H1 (cell line): ENCODE results near the gene HS1BP3. TPM values are rescaled to one million over a fixed set of nuclear protein-coding genes. Genes with fewer than 3 reads are reported as not detected.

Experiments
- CTCF ChIA-PET: fragments of 300-600 bp; sonication (Branson Sonifier 250); formaldehyde crosslinking; loops from one replicate; lab custom pipeline; 2021; ENCODE audit not compliant: partially characterized antibody; lab: Charles Lee
- POLR2A ChIA-PET: fragments of 300-600 bp; sonication (Branson Sonifier 250); formaldehyde crosslinking; loops from one replicate; lab custom pipeline; 2021; ENCODE audit warnings: inconsistent platforms; ENCODE audit not compliant: partially characterized antibody; lab: Charles Lee
- DNase-seq, 2 experiments: peaks; one replicate each; pipeline versions ENCODE4 v3.0.0 to v3.0.0-alpha.2; 2010 to 2022; ENCODE audit warnings: low spot score in 2 of 2, low read depth in 1 of 2, mixed read lengths in 1 of 2
- FAIRE-seq: peaks from 2 replicates; lab custom pipeline; 2011; peaks lifted over from hg19 to GRCh38; lab: Jason Lieb, UNC
- H2AFZ ChIP-seq: 2 replicates; pipeline ENCODE4 v1.8.1; 2012; ENCODE audit warnings: low read length, inconsistent platforms
- H2AK5ac ChIP-seq: 2 replicates; pipeline ENCODE4 v1.6.1; 2013; ENCODE audit warnings: low read depth, low read length
- H2BK120ac ChIP-seq: replicated peaks from 2 replicates; pipeline ENCODE3; 2013; ENCODE audit warnings: low read depth, low read length, inconsistent platforms
- H2BK12ac ChIP-seq: 2 replicates; pipeline ENCODE4 v1.6.1; 2013; ENCODE audit warnings: low read depth, low read length
- H2BK15ac ChIP-seq: 2 replicates; pipeline ENCODE4 v1.6.1; 2013; ENCODE audit warnings: low read length
- H2BK20ac ChIP-seq: 2 replicates; pipeline ENCODE4 v1.6.1; 2013; ENCODE audit warnings: low read length
- H2BK5ac ChIP-seq: 2 replicates; pipeline ENCODE4 v1.6.1; 2013; ENCODE audit warnings: low read depth, low read length
- H3K14ac ChIP-seq: 2 replicates; pipeline ENCODE4 v1.6.1; 2013; ENCODE audit warnings: inconsistent platforms; ENCODE audit not compliant: insufficient read length
- H3K18ac ChIP-seq: 2 replicates; pipeline ENCODE4 v1.6.1; 2013; ENCODE audit warnings: low read length; ENCODE audit errors: extremely low read depth
- H3K23ac ChIP-seq: 2 replicates; pipeline ENCODE4 v1.6.1; 2013; ENCODE audit warnings: inconsistent platforms; ENCODE audit not compliant: insufficient read length
- H3K23me2 ChIP-seq: 2 replicates; pipeline ENCODE4 v1.6.1; 2013; ENCODE audit warnings: low read depth, low read length
- H3K27ac ChIP-seq: 2 replicates; pipeline ENCODE4 v1.6.1; 2011; ENCODE audit warnings: low read depth, low read length, inconsistent platforms
- H3K27me3 ChIP-seq, 4 experiments: replicated peaks in 1 of 4; 1 replicate in 1 of 4; 2 replicates in 3 of 4; pipeline versions ENCODE4 v1.6.1 to v1.8.1; 2011 to 2013; ENCODE audit warnings: low read length in 3 of 4, mild to moderate bottlenecking in 3 of 4, inconsistent platforms in 2 of 4, mixed read lengths in 2 of 4, moderate library complexity in 1 of 4; ENCODE audit not compliant: control insufficient read depth in 3 of 4, insufficient read depth in 3 of 4; ENCODE audit errors: extremely low read depth in 1 of 4
- H3K36me3 ChIP-seq, 4 experiments: 2 replicates each; pipeline versions ENCODE4 v1.6.1 to v1.8.1; 2011 to 2013; ENCODE audit warnings: mild to moderate bottlenecking in 4 of 4, low read length in 3 of 4, moderate library complexity in 2 of 4, control low read depth in 1 of 4, inconsistent platforms in 1 of 4; ENCODE audit not compliant: insufficient read depth in 4 of 4, control insufficient read depth in 2 of 4
- H3K4ac ChIP-seq: replicated peaks from 2 replicates; pipeline ENCODE3; 2013; ENCODE audit warnings: low read length, low read depth, mixed read lengths, inconsistent platforms; ENCODE audit not compliant: insufficient read length
- H3K4me1 ChIP-seq, 4 experiments: replicated peaks in 1 of 4; 1 replicate in 1 of 4; 2 replicates in 3 of 4; pipeline versions ENCODE4 v1.6.1 to v1.8.1; 2011 to 2013; ENCODE audit warnings: low read length in 3 of 4, inconsistent platforms in 2 of 4, mixed read lengths in 1 of 4; ENCODE audit not compliant: insufficient read depth in 4 of 4, control insufficient read depth in 3 of 4
- H3K4me2 ChIP-seq, 2 experiments: 2 replicates each; pipeline versions ENCODE4 v1.6.1 to v1.8.1; 2011 to 2013; ENCODE audit warnings: low read depth in 2 of 2, low read length in 2 of 2, control low read depth in 1 of 2, inconsistent platforms in 1 of 2, mild to moderate bottlenecking in 1 of 2; ENCODE audit not compliant: insufficient read depth in 1 of 2
- H3K4me3 ChIP-seq, 4 experiments: fragments of 200-600, 300-600 bp in 1 of 4; sonication (generic), shearing (Covaris generic), sonication (Bioruptor Twin) in 1 of 4; 2 replicates each; pipeline versions ENCODE4 v1.5.1 to v1.8.1; 2011 to 2016; ENCODE audit warnings: low read length in 4 of 4, low read depth in 3 of 4, control low read depth in 2 of 4, inconsistent platforms in 2 of 4, mild to moderate bottlenecking in 2 of 4, mixed read lengths in 1 of 4, moderate library complexity in 1 of 4; ENCODE audit not compliant: insufficient read depth in 2 of 4; ENCODE audit errors: extremely low read depth in 1 of 4
- H3K56ac ChIP-seq: replicated peaks from 2 replicates; pipeline ENCODE3; 2013; ENCODE audit warnings: low read depth, mild to moderate bottlenecking, mixed read lengths, low read length, inconsistent platforms; ENCODE audit not compliant: insufficient read length
- H3K79me1 ChIP-seq: 2 replicates; pipeline ENCODE4 v1.6.1; 2013; ENCODE audit warnings: low read depth, low read length, control low read depth
- H3K79me2 ChIP-seq, 2 experiments: 2 replicates each; pipeline versions ENCODE4 v1.6.1 to v1.8.1; 2012 to 2013; ENCODE audit warnings: low read length in 2 of 2, mild to moderate bottlenecking in 2 of 2, inconsistent platforms in 1 of 2; ENCODE audit not compliant: insufficient read depth in 2 of 2, control insufficient read depth in 1 of 2
- H3K9ac ChIP-seq, 4 experiments: replicated peaks in 1 of 4; 1 replicate in 1 of 4; 2 replicates in 3 of 4; pipeline versions ENCODE4 v1.6.1 to v1.8.1; 2011 to 2013; ENCODE audit warnings: low read depth in 3 of 4, low read length in 3 of 4, control low read depth in 2 of 4, mild to moderate bottlenecking in 2 of 4, moderate library complexity in 2 of 4, inconsistent platforms in 1 of 4; ENCODE audit errors: extremely low read depth in 1 of 4
- H3K9me3 ChIP-seq, 2 experiments: 2 replicates each; pipeline versions ENCODE4 v1.6.1 to v1.8.1; 2012 to 2013; ENCODE audit warnings: mild to moderate bottlenecking in 2 of 2, moderate library complexity in 2 of 2, control low read depth in 1 of 2, inconsistent platforms in 1 of 2, low read depth in 1 of 2, low read length in 1 of 2, mixed read lengths in 1 of 2; ENCODE audit not compliant: insufficient read depth in 2 of 2
- H4K20me1 ChIP-seq, 2 experiments: replicated peaks in 1 of 2; 2 replicates each; pipeline versions ENCODE3 to v1.8.1; 2011 to 2013; ENCODE audit warnings: inconsistent platforms in 2 of 2, low read length in 2 of 2, mild to moderate bottlenecking in 1 of 2; ENCODE audit not compliant: insufficient read depth in 2 of 2, control insufficient read depth in 1 of 2
- H4K5ac ChIP-seq: 2 replicates; pipeline ENCODE4 v1.6.1; 2013; ENCODE audit warnings: low read length, low read depth, mixed read lengths, inconsistent platforms; ENCODE audit not compliant: insufficient read length
- H4K8ac ChIP-seq: 2 replicates; pipeline ENCODE4 v1.8.0; 2013; ENCODE audit warnings: mild to moderate bottlenecking, moderate library complexity, low read length, inconsistent platforms; ENCODE audit not compliant: insufficient read depth; ENCODE audit errors: extremely low read depth
- H4K91ac ChIP-seq: replicated peaks from 2 replicates; pipeline ENCODE3; 2013; ENCODE audit warnings: low read length, mixed read lengths, inconsistent platforms; ENCODE audit not compliant: insufficient read length
- ATF3 ChIP-seq: IDR thresholded peaks from 2 replicates; pipeline ENCODE4 v1.6.1; 2011; ENCODE audit warnings: low read depth, mild to moderate bottlenecking, low read length; ENCODE audit not compliant: insufficient read depth
- BCL11A ChIP-seq, 2 experiments: IDR thresholded peaks; one replicate each; pipeline ENCODE4 v1.6.1; 2011; ENCODE audit warnings: low read depth in 2 of 2, low read length in 2 of 2, mild to moderate bottlenecking in 2 of 2
- BRCA1 ChIP-seq: IDR thresholded peaks from 2 replicates; pipeline ENCODE4 v1.6.1; 2012; ENCODE audit warnings: low read depth, low read length, improper control_type of control experiment
- CHD1 ChIP-seq: IDR thresholded peaks from 2 replicates; pipeline ENCODE4 v1.6.1; 2012; ENCODE audit warnings: low read depth, low read length, improper control_type of control experiment
- CTBP2 ChIP-seq: IDR thresholded peaks from 2 replicates; pipeline ENCODE4 v1.7.0; 2011; ENCODE audit warnings: borderline replicate concordance, mild to moderate bottlenecking, moderate library complexity, mixed read lengths, low read length; ENCODE audit not compliant: insufficient read depth, insufficient read length
- GTF2F1 ChIP-seq: IDR thresholded peaks from 2 replicates; pipeline ENCODE4 v1.6.1; 2012; ENCODE audit warnings: low read depth, low read length, improper control_type of control experiment, borderline replicate concordance
- SIN3A ChIP-seq, 2 experiments: IDR thresholded peaks in 1 of 2; conservative IDR thresholded peaks in 1 of 2; 2 replicates each; pipeline ENCODE4 v1.6.1; 2011 to 2012; ENCODE audit warnings: low read length in 2 of 2, improper control_type of control experiment in 1 of 2, low read depth in 1 of 2, mild to moderate bottlenecking in 1 of 2
- SP1 ChIP-seq: IDR thresholded peaks from 2 replicates; pipeline ENCODE4 v1.6.1; 2011; ENCODE audit warnings: low read depth, low read length
- WGBS, 2 experiments: shearing (Covaris generic) in 1 of 2; methylation state at CpG; one replicate each; pipeline versions ENCODE4 v1.1.6 to v1.1.7; 2013 to 2015; ENCODE audit warnings: low lambda C conversion rate in 2 of 2, mixed read lengths in 2 of 2, inconsistent platforms in 1 of 2, low coverage in 1 of 2, missing lambda C conversion rate in 1 of 2; ENCODE audit not compliant: insufficient replicate concordance in 2 of 2, insufficient coverage in 1 of 2, insufficient read length in 1 of 2; ENCODE audit errors: extremely low coverage in 1 of 2, missing lambda C conversion rate in 1 of 2; 5-methylcytosine and 5-hydroxymethylcytosine counted together
- polyA plus RNA-seq, 7 experiments: library from polyadenylated mRNA; depleted of rRNA in 3 of 7; stranded (reverse) in 5 of 7; unstranded in 2 of 7; fragments of >200 nt in 5 of 7; fragments of 200-250 nt in 2 of 7; gene quantifications; 1 replicate in 5 of 7; 2 replicates in 1 of 7; 4 replicates in 1 of 7; pipeline versions ENCODE4 v1.2.1 to v1.2.3, GENCODE V29; 2011 to 2013; ENCODE audit warnings: missing spikeins in 2 of 7, mixed read lengths in 2 of 7
- total RNA-seq: library from RNA; stranded (reverse); fragmentation: NEBNext Ultra II Directional; extraction: Animal tissue kit (Norgen Biotek cat#: 25700); gene quantifications from 2 replicates; pipeline ENCODE4 v1.2.1, GENCODE V29; 2021

Gene HS1BP3
- total and polyA plus RNA-seq, 2 of the 8 experiments (the other 6 are each of a cell fraction or from before 2014, with no cell fraction given): 11.1 to 11.3 TPM

DNA sequence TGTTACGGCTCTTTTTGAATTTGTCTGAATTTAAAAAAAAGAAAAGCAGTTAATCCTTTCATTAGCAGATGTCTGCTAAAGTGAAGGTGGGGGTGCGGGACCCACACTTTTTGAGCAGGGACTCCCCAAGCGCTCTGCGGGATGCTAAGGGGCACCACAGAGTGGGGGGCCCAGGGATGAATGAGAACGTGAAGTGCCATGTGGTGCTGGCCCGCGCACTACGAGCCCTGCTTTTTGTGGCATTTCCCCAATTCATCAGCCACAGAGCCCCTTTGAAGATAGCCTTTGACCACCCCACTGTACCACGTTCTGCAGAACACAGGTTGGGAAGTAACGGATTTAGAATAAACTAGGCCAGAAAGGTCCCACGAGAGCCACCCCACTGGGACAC is 28.6 kb downstream of the HS1BP3 start:
- Histone ChIP-seq H3K14ac (no peak overlapping the region), H2BK12ac (no peak overlapping the region), H3K79me1 (no peaks in the 10 kb centered on the region), H3K23ac (no peak overlapping the region), H2BK20ac (no peak overlapping the region), H2AFZ (no peak overlapping the region), H2AK5ac (no peak overlapping the region), H3K9ac (no peak overlapping the region), H3K4me3 (no peak overlapping the region), H3K18ac (no peak overlapping the region), H4K5ac (no peak overlapping the region), H3K56ac (no peak overlapping the region), H2BK5ac (no peak overlapping the region), H2BK15ac (no peak overlapping the region), H4K20me1 (no peaks in the 10 kb centered on the region), H3K4me2 (no peak overlapping the region), H3K36me3 (0 out of 8 replicates have a peak, but pooled peaks cover 0 to 2% (median 0%) of the 10 kb centered on the region in 4 experiments), H3K27ac (no peak overlapping the region), H2BK120ac (no peak overlapping the region), H3K4ac (no peak overlapping the region), H4K91ac (no peak overlapping the region), H3K4me1 (peaks cover 0 to under 1% (median 0%) of the 10 kb centered on the region in 4 experiments; a peak in 3 of 7 replicates), H3K9me3 (no peaks in the 10 kb centered on the region), H3K79me2 (no peaks in the 10 kb centered on the region), H3K23me2 (no peaks in the 10 kb centered on the region), H3K27me3 (no peaks in the 10 kb centered on the region), H4K8ac (no peak overlapping the region)
- WGBS, 2 experiments: 91% methylated on average over 11 of the region's 11 CpGs; no CpG with 5 or more reads in 1 of the 2 experiments
- FAIRE-seq: no peak
- TF ChIP-seq BCL11A (IDR thresholded peaks at IDR 0.05; ENCODE audit: low read depth in 2 of 2, low read length in 2 of 2) (no peak), CTBP2 (no peak), SP1 (no peak), ATF3 (no peak), SIN3A (conservative IDR thresholded peaks at IDR 0.05 in 1 of 2, IDR thresholded peaks at IDR 0.05 in 1 of 2; ENCODE audit: low read depth in 1 of 2, low read length in 2 of 2) (no peak), BRCA1 (no peak), GTF2F1 (no peak), CHD1 (no peak)
- ChIA-PET POLR2A (interaction anchor here (0.9 kb wide), 1 partner anchor 10 kb away, joined by 3 read pairs; no protein-coding TSS in a partner anchor), CTCF (interaction anchor here (1.0 to 3.2 kb wide), 7 partner anchors 13 to 211 kb away, joined by 3 to 10 read pairs (median 6); no protein-coding TSS in a partner anchor)
- DNase-seq: no peak
